GM23338 (cell line): Measurements from ENCODE around the gene EYA2.

Source experiments
- CREB1 ChIP-seq: fragments of 250-450 bp; sonication (Bioruptor Pico); IDR thresholded peaks from 2 replicates; pipeline ENCODE4 v1.5.0; 2020; ENCODE audit warnings: low read depth, mild to moderate bottlenecking, moderate library complexity
- TF ChIP-seq, protein P1 (sequence below), 2 experiments: fragments of 200-600 bp in 1 of 2; sonication (generic) in 1 of 2; conservative IDR thresholded peaks; 2 replicates each; pipeline versions ENCODE4 v1.5.1 to v1.6.1; 2016 to 2017; ENCODE audit warnings: antibody characterized with exemption in 2 of 2, low read depth in 2 of 2, mild to moderate bottlenecking in 2 of 2, moderate library complexity in 1 of 2
- TF ChIP-seq, protein P2 (sequence below): IDR thresholded peaks from one replicate; pipeline ENCODE4 v1.6.1; 2018; ENCODE audit warnings: antibody characterized with exemption; ENCODE audit not compliant: unreplicated experiment

DNA sequence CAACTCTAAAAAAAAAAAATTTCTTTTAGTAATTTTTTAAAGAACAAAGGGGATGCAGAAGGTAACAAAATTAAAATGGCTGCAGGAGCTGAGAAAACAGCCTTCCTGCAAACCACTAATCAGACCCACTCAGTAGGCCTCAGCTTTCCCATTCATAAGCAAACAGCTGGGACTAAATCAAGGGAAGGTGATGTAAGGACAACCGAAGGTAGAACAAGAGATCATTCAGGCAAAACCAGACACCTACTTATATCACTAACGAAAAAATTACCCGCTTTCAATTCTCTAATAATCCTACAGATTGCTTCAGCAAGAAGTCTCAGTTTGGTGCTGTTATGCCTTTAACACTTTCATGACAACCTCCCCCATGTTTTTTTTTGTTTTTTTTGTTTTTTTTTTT is 337.9 kb downstream of the EYA2 start:
- TF ChIP-seq, protein P1, sequence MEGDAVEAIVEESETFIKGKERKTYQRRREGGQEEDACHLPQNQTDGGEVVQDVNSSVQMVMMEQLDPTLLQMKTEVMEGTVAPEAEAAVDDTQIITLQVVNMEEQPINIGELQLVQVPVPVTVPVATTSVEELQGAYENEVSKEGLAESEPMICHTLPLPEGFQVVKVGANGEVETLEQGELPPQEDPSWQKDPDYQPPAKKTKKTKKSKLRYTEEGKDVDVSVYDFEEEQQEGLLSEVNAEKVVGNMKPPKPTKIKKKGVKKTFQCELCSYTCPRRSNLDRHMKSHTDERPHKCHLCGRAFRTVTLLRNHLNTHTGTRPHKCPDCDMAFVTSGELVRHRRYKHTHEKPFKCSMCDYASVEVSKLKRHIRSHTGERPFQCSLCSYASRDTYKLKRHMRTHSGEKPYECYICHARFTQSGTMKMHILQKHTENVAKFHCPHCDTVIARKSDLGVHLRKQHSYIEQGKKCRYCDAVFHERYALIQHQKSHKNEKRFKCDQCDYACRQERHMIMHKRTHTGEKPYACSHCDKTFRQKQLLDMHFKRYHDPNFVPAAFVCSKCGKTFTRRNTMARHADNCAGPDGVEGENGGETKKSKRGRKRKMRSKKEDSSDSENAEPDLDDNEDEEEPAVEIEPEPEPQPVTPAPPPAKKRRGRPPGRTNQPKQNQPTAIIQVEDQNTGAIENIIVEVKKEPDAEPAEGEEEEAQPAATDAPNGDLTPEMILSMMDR (conservative IDR thresholded peaks at IDR 0.05; ENCODE audit: low read depth in 2 of 2), result no peak
- TF ChIP-seq CREB1, result no peak
- TF ChIP-seq, protein P2, sequence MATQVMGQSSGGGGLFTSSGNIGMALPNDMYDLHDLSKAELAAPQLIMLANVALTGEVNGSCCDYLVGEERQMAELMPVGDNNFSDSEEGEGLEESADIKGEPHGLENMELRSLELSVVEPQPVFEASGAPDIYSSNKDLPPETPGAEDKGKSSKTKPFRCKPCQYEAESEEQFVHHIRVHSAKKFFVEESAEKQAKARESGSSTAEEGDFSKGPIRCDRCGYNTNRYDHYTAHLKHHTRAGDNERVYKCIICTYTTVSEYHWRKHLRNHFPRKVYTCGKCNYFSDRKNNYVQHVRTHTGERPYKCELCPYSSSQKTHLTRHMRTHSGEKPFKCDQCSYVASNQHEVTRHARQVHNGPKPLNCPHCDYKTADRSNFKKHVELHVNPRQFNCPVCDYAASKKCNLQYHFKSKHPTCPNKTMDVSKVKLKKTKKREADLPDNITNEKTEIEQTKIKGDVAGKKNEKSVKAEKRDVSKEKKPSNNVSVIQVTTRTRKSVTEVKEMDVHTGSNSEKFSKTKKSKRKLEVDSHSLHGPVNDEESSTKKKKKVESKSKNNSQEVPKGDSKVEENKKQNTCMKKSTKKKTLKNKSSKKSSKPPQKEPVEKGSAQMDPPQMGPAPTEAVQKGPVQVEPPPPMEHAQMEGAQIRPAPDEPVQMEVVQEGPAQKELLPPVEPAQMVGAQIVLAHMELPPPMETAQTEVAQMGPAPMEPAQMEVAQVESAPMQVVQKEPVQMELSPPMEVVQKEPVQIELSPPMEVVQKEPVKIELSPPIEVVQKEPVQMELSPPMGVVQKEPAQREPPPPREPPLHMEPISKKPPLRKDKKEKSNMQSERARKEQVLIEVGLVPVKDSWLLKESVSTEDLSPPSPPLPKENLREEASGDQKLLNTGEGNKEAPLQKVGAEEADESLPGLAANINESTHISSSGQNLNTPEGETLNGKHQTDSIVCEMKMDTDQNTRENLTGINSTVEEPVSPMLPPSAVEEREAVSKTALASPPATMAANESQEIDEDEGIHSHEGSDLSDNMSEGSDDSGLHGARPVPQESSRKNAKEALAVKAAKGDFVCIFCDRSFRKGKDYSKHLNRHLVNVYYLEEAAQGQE, result no peak
